H9 (cell line): Measurements from ENCODE around the gene PDZD2. TPM values are rescaled to one million over a fixed set of nuclear protein-coding genes. Genes with fewer than 3 reads are reported as not detected.

Source experiments
- DNase-seq: peaks from one replicate; pipeline ENCODE4 v3.0.0-alpha.2; 2017
- H2AFZ ChIP-seq: one replicate; pipeline ENCODE4 v1.6.1; 2013; ENCODE audit warnings: mild to moderate bottlenecking, low read length, control low read depth, moderate library complexity
- H2AK5ac ChIP-seq: 2 replicates; pipeline ENCODE4 v1.6.1; 2013; ENCODE audit warnings: low read length, control low read depth, mixed read lengths; ENCODE audit not compliant: insufficient read length
- H2BK120ac ChIP-seq: one replicate; pipeline ENCODE4 v1.6.1; 2013; ENCODE audit warnings: low read depth, mild to moderate bottlenecking, low read length, control low read depth, inconsistent platforms; ENCODE audit not compliant: poor library complexity, severe bottlenecking
- H2BK12ac ChIP-seq: 2 replicates; pipeline ENCODE4 v1.6.1; 2013; ENCODE audit warnings: low read length, control low read depth, mixed read lengths, low read depth; ENCODE audit not compliant: insufficient read length
- H2BK15ac ChIP-seq: 2 replicates; pipeline ENCODE4 v1.6.1; 2013; ENCODE audit warnings: low read depth, low read length, control low read depth
- H2BK20ac ChIP-seq: one replicate; pipeline ENCODE4 v1.6.1; 2013; ENCODE audit warnings: low read depth, mild to moderate bottlenecking, low read length, control low read depth, inconsistent platforms; ENCODE audit not compliant: poor library complexity, severe bottlenecking
- H2BK5ac ChIP-seq: 2 replicates; pipeline ENCODE4 v1.6.1; 2013; ENCODE audit warnings: low read length, control low read depth, mixed read lengths; ENCODE audit not compliant: insufficient read length
- H3K14ac ChIP-seq: 2 replicates; pipeline ENCODE4 v1.6.1; 2013; ENCODE audit warnings: low read length, control low read depth; ENCODE audit not compliant: insufficient read depth
- H3K18ac ChIP-seq: 2 replicates; pipeline ENCODE4 v1.6.1; 2013; ENCODE audit warnings: low read depth, mild to moderate bottlenecking, mixed read lengths, low read length, control low read depth; ENCODE audit not compliant: insufficient read length
- H3K23ac ChIP-seq: 2 replicates; pipeline ENCODE4 v1.6.1; 2013; ENCODE audit warnings: low read length, control low read depth, mixed read lengths, low read depth; ENCODE audit not compliant: insufficient read length
- H3K23me2 ChIP-seq: 2 replicates; pipeline ENCODE4 v1.6.1; 2013; ENCODE audit warnings: low read depth, mild to moderate bottlenecking, mixed read lengths, low read length, control low read depth; ENCODE audit not compliant: insufficient read length, poor library complexity, severe bottlenecking
- H3K27ac ChIP-seq: 2 replicates; pipeline ENCODE4 v1.5.1; 2013; ENCODE audit warnings: low read length, control low read depth, mixed read lengths, low read depth; ENCODE audit not compliant: insufficient read length
- H3K27me3 ChIP-seq: 2 replicates; pipeline ENCODE4 v1.6.1; 2013; ENCODE audit warnings: low read length, control low read depth, inconsistent platforms; ENCODE audit not compliant: insufficient read depth
- H3K4ac ChIP-seq: 2 replicates; pipeline ENCODE4 v1.6.1; 2013; ENCODE audit warnings: low read depth, mild to moderate bottlenecking, control low read depth, inconsistent platforms, low read length, moderate library complexity
- H3K4me1 ChIP-seq: 2 replicates; pipeline ENCODE4 v1.6.1; 2013; ENCODE audit warnings: low read length, control low read depth, inconsistent platforms; ENCODE audit not compliant: insufficient read depth
- H3K4me2 ChIP-seq: 2 replicates; pipeline ENCODE4 v1.6.1; 2013; ENCODE audit warnings: low read length, control low read depth, mixed read lengths; ENCODE audit not compliant: insufficient read length, insufficient read depth
- H3K56ac ChIP-seq: 2 replicates; pipeline ENCODE4 v1.6.1; 2013; ENCODE audit warnings: low read depth, mild to moderate bottlenecking, mixed read lengths, low read length, control low read depth; ENCODE audit not compliant: insufficient read length
- H3K79me1 ChIP-seq: 2 replicates; pipeline ENCODE4 v1.6.1; 2013; ENCODE audit warnings: low read depth, mild to moderate bottlenecking, moderate library complexity, low read length, control low read depth, inconsistent platforms; ENCODE audit not compliant: insufficient read depth, poor library complexity, severe bottlenecking
- H3K79me2 ChIP-seq: 2 replicates; pipeline ENCODE4 v1.6.1; 2013; ENCODE audit warnings: low read length, control low read depth, inconsistent platforms; ENCODE audit not compliant: insufficient read depth
- H3K9ac ChIP-seq: 2 replicates; pipeline ENCODE4 v1.6.1; 2013; ENCODE audit warnings: low read length, control low read depth, mixed read lengths; ENCODE audit not compliant: insufficient read length; ENCODE audit errors: extremely low read depth
- H3K9me3 ChIP-seq: one replicate; pipeline ENCODE4 v1.6.1; 2013; ENCODE audit warnings: low read depth, low read length, inconsistent platforms; ENCODE audit not compliant: control insufficient read depth
- H3T11ph ChIP-seq: one replicate; pipeline ENCODE4 v1.6.1; 2013; ENCODE audit warnings: mild to moderate bottlenecking, low read length, control low read depth, inconsistent platforms
- H4K20me1 ChIP-seq: one replicate; pipeline ENCODE4 v1.6.1; 2013; ENCODE audit not compliant: control insufficient read depth, insufficient read length, insufficient read depth
- H4K5ac ChIP-seq: 2 replicates; pipeline ENCODE4 v1.6.1; 2013; ENCODE audit warnings: low read depth, mild to moderate bottlenecking, mixed read lengths, low read length, control low read depth; ENCODE audit not compliant: insufficient read length
- H4K8ac ChIP-seq: replicated peaks from 2 replicates; pipeline ENCODE4 v1.6.1; 2013; ENCODE audit warnings: low read length, control low read depth, mixed read lengths, low read depth; ENCODE audit not compliant: insufficient read length
- H4K91ac ChIP-seq: 2 replicates; pipeline ENCODE4 v1.6.1; 2013; ENCODE audit warnings: low read depth, mild to moderate bottlenecking, moderate library complexity, mixed read lengths, low read length, control low read depth; ENCODE audit not compliant: insufficient read length
- H3K27ac Mint-ChIP-seq, 3 experiments: 2 replicates in 2 of 3; 3 replicates in 1 of 3; pipeline ENCODE4 v1.8.0; 2020 to 2021; ENCODE audit warnings: mixed read lengths in 3 of 3, mild to moderate bottlenecking in 1 of 3, moderate library complexity in 1 of 3
- H3K27me3 Mint-ChIP-seq: 2 replicates; pipeline ENCODE4 v1.8.0; 2021; ENCODE audit warnings: low read depth, mild to moderate bottlenecking, moderate library complexity, mixed read lengths
- H3K36me3 Mint-ChIP-seq, 3 experiments: 2 replicates in 2 of 3; 3 replicates in 1 of 3; pipeline ENCODE4 v1.8.0; 2020 to 2021; ENCODE audit warnings: low read depth in 3 of 3, mixed read lengths in 3 of 3; ENCODE audit not compliant: insufficient read depth in 1 of 3
- H3K4me1 Mint-ChIP-seq, 2 experiments: 2 replicates each; pipeline ENCODE4 v1.8.0; 2020; ENCODE audit warnings: mixed read lengths in 2 of 2
- H3K4me3 Mint-ChIP-seq, 2 experiments: 2 replicates in 1 of 2; 3 replicates in 1 of 2; pipeline ENCODE4 v1.8.0; 2020 to 2021; ENCODE audit warnings: mild to moderate bottlenecking in 2 of 2, mixed read lengths in 2 of 2, moderate library complexity in 1 of 2
- H3K9me3 Mint-ChIP-seq, 2 experiments: 2 replicates in 1 of 2; 3 replicates in 1 of 2; pipeline ENCODE4 v1.8.0; 2020; ENCODE audit warnings: mild to moderate bottlenecking in 2 of 2, mixed read lengths in 2 of 2, moderate library complexity in 1 of 2
- WGBS: extraction: QIAGEN DNeasy Blood & Tissue Kit; methylation state at CpG from one replicate; pipeline ENCODE4 v1.1.7; 2013; ENCODE audit warnings: missing lambda C conversion rate, low lambda C conversion rate, mixed read lengths; ENCODE audit not compliant: insufficient read length; ENCODE audit errors: extremely low coverage; 5-methylcytosine and 5-hydroxymethylcytosine counted together
- total RNA-seq: library from RNA; stranded (reverse); gene quantifications from 2 replicates; pipeline ENCODE4 v1.2.1, GENCODE V29; 2021
- TF ChIP-seq, protein P1 (sequence below): fragments of 200-600 bp; sonication (generic); conservative IDR thresholded peaks from 3 replicates; pipeline ENCODE4 v1.8.0; 2021; ENCODE audit warnings: antibody characterized with exemption, mild to moderate bottlenecking

The PDZD2 gene
- total RNA-seq, 1 experiment from 2014 or later, result 9.9 TPM

GRCh38 chr5:32089146-32090000 is 450.4 kb downstream of the PDZD2 start:
- H2AK5ac ChIP-seq, result no peak overlapping the region
- H3K79me1 ChIP-seq, result no peaks in the 10 kb centered on the region
- H3K4me1 ChIP-seq, result no peaks in the 10 kb centered on the region
- no peak overlapping the region for H3K56ac ChIP-seq
- no peak overlapping the region for H2BK5ac ChIP-seq
- H3K9me3 ChIP-seq, result no peaks in the 10 kb centered on the region
- H3K79me2 ChIP-seq, result no peaks in the 10 kb centered on the region
- TF ChIP-seq, protein P1, sequence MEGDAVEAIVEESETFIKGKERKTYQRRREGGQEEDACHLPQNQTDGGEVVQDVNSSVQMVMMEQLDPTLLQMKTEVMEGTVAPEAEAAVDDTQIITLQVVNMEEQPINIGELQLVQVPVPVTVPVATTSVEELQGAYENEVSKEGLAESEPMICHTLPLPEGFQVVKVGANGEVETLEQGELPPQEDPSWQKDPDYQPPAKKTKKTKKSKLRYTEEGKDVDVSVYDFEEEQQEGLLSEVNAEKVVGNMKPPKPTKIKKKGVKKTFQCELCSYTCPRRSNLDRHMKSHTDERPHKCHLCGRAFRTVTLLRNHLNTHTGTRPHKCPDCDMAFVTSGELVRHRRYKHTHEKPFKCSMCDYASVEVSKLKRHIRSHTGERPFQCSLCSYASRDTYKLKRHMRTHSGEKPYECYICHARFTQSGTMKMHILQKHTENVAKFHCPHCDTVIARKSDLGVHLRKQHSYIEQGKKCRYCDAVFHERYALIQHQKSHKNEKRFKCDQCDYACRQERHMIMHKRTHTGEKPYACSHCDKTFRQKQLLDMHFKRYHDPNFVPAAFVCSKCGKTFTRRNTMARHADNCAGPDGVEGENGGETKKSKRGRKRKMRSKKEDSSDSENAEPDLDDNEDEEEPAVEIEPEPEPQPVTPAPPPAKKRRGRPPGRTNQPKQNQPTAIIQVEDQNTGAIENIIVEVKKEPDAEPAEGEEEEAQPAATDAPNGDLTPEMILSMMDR, result no peak
- no peaks in the 10 kb centered on the region for H3K27me3 ChIP-seq
- no peak overlapping the region for H3K18ac ChIP-seq
- no peak overlapping the region for H3K9ac ChIP-seq
- H4K91ac ChIP-seq, result no peak overlapping the region
- H2BK120ac ChIP-seq, result no peak overlapping the region
- no peak overlapping the region for H2BK15ac ChIP-seq
- no CpG with 5 or more reads among the region's 30 CpGs for WGBS
- no peak overlapping the region for H3K4ac ChIP-seq
- no peak overlapping the region for H3T11ph ChIP-seq
- H2BK12ac ChIP-seq, result no peak overlapping the region
- no peak overlapping the region for H2BK20ac ChIP-seq
- no peaks in the 10 kb centered on the region for H3K23me2 ChIP-seq
- H3K27ac ChIP-seq, result no peak overlapping the region
- no peak overlapping the region for H3K23ac ChIP-seq
- no peak overlapping the region; the same call in 1 of the 2 replicates for H3K14ac ChIP-seq
- no peaks in the 10 kb centered on the region for H3K9me3 Mint-ChIP-seq
- H4K5ac ChIP-seq, result no peak overlapping the region
- H3K27ac Mint-ChIP-seq, result peak overlapping the region in 2 of 3 experiments; percentile 6 to 75; a peak in 4 of 7 replicates
- peaks cover 11 to 12% of the 10 kb centered on the region in 2 experiments for H3K4me1 Mint-ChIP-seq
- H3K36me3 Mint-ChIP-seq, result peaks cover 0 to 23% (median 5%) of the 10 kb centered on the region in 3 experiments; a peak in 4 of 7 replicates
- no peak for DNase-seq
- H3K27me3 Mint-ChIP-seq, result no peaks in the 10 kb centered on the region
- H4K20me1 ChIP-seq, result no peaks in the 10 kb centered on the region
- H3K4me2 ChIP-seq, result no peak overlapping the region
- no peak overlapping the region for H4K8ac ChIP-seq
- no peak overlapping the region for H2AFZ ChIP-seq
- H3K4me3 Mint-ChIP-seq, result no peak overlapping the region
